ENCODE measurements around the gene PLPPR5.

DNA sequence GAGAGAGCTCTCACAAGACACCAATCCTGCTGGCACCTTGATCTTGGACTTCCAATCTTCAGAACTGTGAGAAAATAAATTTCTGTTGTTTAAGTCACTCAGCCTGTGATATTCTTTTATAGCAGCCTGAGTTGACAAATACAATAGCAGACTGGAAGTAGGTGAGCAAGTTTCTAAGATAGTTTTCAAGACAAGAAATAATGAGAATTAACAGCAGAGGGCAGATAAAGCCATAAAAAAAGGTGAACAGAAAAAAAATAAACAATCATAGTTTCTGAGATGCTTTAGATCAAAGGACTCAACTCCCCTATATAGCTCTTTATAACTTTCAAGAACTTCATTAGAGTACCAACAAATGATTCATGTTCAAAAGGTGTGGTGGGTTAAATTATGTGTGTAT, 119.8 kb downstream of the PLPPR5 start:
- TF ChIP-seq POLR2A (IDR thresholded peaks at IDR 0.05; ENCODE audit: low read depth, low read length): no peak
- no peak for TF ChIP-seq TAF1 (IDR thresholded peaks at IDR 0.05; ENCODE audit: borderline replicate concordance, low read depth, low read length)
- TF ChIP-seq POLR2AphosphoS5 (IDR thresholded peaks at IDR 0.05; ENCODE audit: low read depth, low read length): no peak
